Calu3 (cell line): ENCODE results near the gene TRPM7. TPM values are rescaled to one million over a fixed set of nuclear protein-coding genes. Genes with fewer than 3 reads are reported as not detected.
"Not testable (repeated sequence)": the region's sequence is repeated elsewhere in the genome, so short reads cannot be mapped to it uniquely, and the experiment has no call there.

Experiments
- BruUV-seq: library from RNA; stranded (reverse); fragments of 400-500 nt; replicated peaks from 2 replicates; lab custom pipeline; 2021; lab: Mats Ljungman, UMichigan
- CTCF ChIA-PET: fragments of 300-600 bp; sonication (Branson Sonifier 250); formaldehyde crosslinking; loops from one replicate; lab custom pipeline; 2022; ENCODE audit warnings: antibody characterized with exemption; lab: Charles Lee
- DNase-seq: peaks from one replicate; pipeline ENCODE4 v3.0.0; 2022
- H3K27ac Mint-ChIP-seq: one replicate; pipeline ENCODE4 v1.8.0; 2022; ENCODE audit warnings: mixed read lengths; ENCODE audit not compliant: unreplicated experiment
- H3K27me3 Mint-ChIP-seq: one replicate; pipeline ENCODE4 v1.8.0; 2022; ENCODE audit warnings: mixed read lengths; ENCODE audit not compliant: unreplicated experiment
- H3K36me3 Mint-ChIP-seq: one replicate; pipeline ENCODE4 v1.8.0; 2022; ENCODE audit warnings: mild to moderate bottlenecking, moderate library complexity, mixed read lengths; ENCODE audit not compliant: insufficient read depth, unreplicated experiment
- H3K4me1 Mint-ChIP-seq: one replicate; pipeline ENCODE4 v1.8.0; 2022; ENCODE audit warnings: mild to moderate bottlenecking, low read depth, mixed read lengths; ENCODE audit not compliant: unreplicated experiment
- H3K4me3 Mint-ChIP-seq: one replicate; pipeline ENCODE4 v1.8.0; 2022; ENCODE audit warnings: mild to moderate bottlenecking, low read depth, moderate library complexity, mixed read lengths; ENCODE audit not compliant: unreplicated experiment
- H3K9me3 Mint-ChIP-seq: one replicate; pipeline ENCODE4 v1.8.0; 2022; ENCODE audit warnings: low read depth, mixed read lengths; ENCODE audit not compliant: unreplicated experiment
- CTCF ChIP-seq: fragments of 200-600 bp; IDR thresholded peaks from one replicate; pipeline ENCODE4 v1.8.0; 2022; ENCODE audit warnings: antibody characterized with exemption; ENCODE audit not compliant: unreplicated experiment
- intact Hi-C: fragments of 100-400 bp; cut with micrococcal nuclease; formaldehyde crosslinking; loops from one replicate; pipeline ENCODE4 v1.10.0; 2022; ENCODE audit not compliant: unreplicated experiment
- total RNA-seq: library from RNA; stranded (reverse); gene quantifications from 2 replicates; pipeline ENCODE4 v1.2.3, GENCODE V29; 2022

TRPM7 gene
- total RNA-seq, 1 experiment from 2014 or later = 48.2 TPM

- no TSS peak for BruUV-seq
- no peak overlapping the region for H3K27ac Mint-ChIP-seq
- no peak for TF ChIP-seq CTCF
- DNase-seq = no peak
- intact Hi-C loops = no loop called here
- peaks cover 40% of the 10 kb centered on the region for H3K36me3 Mint-ChIP-seq
- no peaks in the 10 kb centered on the region for H3K4me1 Mint-ChIP-seq
- CTCF ChIA-PET = no interaction called here
- H3K4me3 Mint-ChIP-seq = no peak overlapping the region
- peaks cover 3% of the 10 kb centered on the region for H3K9me3 Mint-ChIP-seq
- H3K27me3 Mint-ChIP-seq = no peaks in the 10 kb centered on the region
These were observed 79.5 kb downstream of the TRPM7 start for GRCh38 chr15:50607129-50607528.

- Mint-ChIP-seq H3K36me3 (peaks cover 40% of the 10 kb centered on the region), H3K27me3 (no peaks in the 10 kb centered on the region), H3K4me1 (no peaks in the 10 kb centered on the region), H3K27ac (no peak overlapping the region), H3K4me3 (no peak overlapping the region), H3K9me3 (peaks cover 3% of the 10 kb centered on the region)
- no peak for DNase-seq
- no peak for TF ChIP-seq CTCF
- intact Hi-C loops = no loop called here
- CTCF ChIA-PET = interaction anchor here (0.6 kb wide), 1 partner anchor 238 kb away, joined by 3 read pairs; no protein-coding TSS in a partner anchor
- no TSS peak for BruUV-seq
These were observed 81.1 kb downstream of the TRPM7 start for GRCh38 chr15:50605462-50605861.

- H3K27ac Mint-ChIP-seq, intact Hi-C loops, H3K27me3 Mint-ChIP-seq, H3K9me3 Mint-ChIP-seq, H3K4me1 Mint-ChIP-seq, DNase-seq, BruUV-seq, H3K4me3 Mint-ChIP-seq: not testable (repeated sequence)
- peaks cover 26% of the 10 kb centered on the region for H3K36me3 Mint-ChIP-seq
- CTCF ChIA-PET = interaction anchor here (0.6 kb wide), 1 partner anchor 81 kb away, joined by 4 read pairs; no protein-coding TSS in a partner anchor
These were observed 84.6 kb downstream of the TRPM7 start for GRCh38 chr15:50602028-50602427.

GRCh38 chr15:50594311-50594710, 92.3 kb downstream of the TRPM7 start:
- no TSS peak for BruUV-seq
- Mint-ChIP-seq H3K27me3 (no peaks in the 10 kb centered on the region), H3K4me1 (no peaks in the 10 kb centered on the region), H3K36me3 (peaks cover 35% of the 10 kb centered on the region), H3K27ac (no peak overlapping the region), H3K9me3 (no peaks in the 10 kb centered on the region), H3K4me3 (no peak overlapping the region)
- TF ChIP-seq CTCF = no peak
- CTCF ChIA-PET = no interaction called here
- intact Hi-C loops = no loop called here
- DNase-seq = no peak

GRCh38 chr15:50593761-50594160, 92.8 kb downstream of the TRPM7 start:
- Mint-ChIP-seq H3K27ac (no peak overlapping the region), H3K27me3 (no peaks in the 10 kb centered on the region), H3K4me1 (no peaks in the 10 kb centered on the region), H3K9me3 (no peaks in the 10 kb centered on the region), H3K36me3 (peaks cover 39% of the 10 kb centered on the region), H3K4me3 (no peak overlapping the region)
- no peak for TF ChIP-seq CTCF
- no TSS peak for BruUV-seq
- DNase-seq = no peak
- intact Hi-C loops = no loop called here
- CTCF ChIA-PET = no interaction called here
